ENCODE data around the gene NPAS4.
"Not testable (repeated sequence)": the region's sequence is repeated elsewhere in the genome, so short reads cannot be mapped to it uniquely, and the experiment has no call there.

DNA sequence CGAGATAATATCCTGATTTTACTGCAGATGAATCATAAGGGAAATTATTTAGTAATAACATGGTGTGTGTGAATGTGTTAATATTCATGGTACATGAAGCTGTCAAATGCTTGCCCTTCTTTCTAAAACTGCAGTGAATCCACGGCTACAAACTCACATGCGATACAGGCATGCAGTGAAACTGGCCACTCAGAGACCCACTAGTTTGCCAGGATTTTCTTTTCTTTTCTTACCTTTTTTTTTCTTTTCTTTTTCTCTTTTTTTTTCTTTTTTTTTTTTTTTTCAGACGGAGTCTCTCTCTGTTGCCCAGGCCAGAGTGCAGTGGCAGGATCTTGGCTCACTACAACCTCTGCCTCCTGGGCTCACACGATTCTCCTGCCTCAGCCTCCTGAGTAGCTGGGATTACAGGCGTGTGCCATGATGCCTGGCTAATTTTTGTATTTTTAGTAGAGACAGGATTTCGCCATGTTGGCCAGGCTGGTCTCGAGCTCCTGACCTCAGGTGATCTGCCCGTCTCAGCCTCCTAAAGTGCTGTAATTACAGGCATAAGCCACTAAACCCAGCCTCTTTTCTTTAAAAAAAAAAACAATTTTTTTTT, 47.0 kb upstream of the NPAS4 start:
- TF ChIP-seq, protein P1, sequence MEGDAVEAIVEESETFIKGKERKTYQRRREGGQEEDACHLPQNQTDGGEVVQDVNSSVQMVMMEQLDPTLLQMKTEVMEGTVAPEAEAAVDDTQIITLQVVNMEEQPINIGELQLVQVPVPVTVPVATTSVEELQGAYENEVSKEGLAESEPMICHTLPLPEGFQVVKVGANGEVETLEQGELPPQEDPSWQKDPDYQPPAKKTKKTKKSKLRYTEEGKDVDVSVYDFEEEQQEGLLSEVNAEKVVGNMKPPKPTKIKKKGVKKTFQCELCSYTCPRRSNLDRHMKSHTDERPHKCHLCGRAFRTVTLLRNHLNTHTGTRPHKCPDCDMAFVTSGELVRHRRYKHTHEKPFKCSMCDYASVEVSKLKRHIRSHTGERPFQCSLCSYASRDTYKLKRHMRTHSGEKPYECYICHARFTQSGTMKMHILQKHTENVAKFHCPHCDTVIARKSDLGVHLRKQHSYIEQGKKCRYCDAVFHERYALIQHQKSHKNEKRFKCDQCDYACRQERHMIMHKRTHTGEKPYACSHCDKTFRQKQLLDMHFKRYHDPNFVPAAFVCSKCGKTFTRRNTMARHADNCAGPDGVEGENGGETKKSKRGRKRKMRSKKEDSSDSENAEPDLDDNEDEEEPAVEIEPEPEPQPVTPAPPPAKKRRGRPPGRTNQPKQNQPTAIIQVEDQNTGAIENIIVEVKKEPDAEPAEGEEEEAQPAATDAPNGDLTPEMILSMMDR (IDR thresholded peaks at IDR 0.05): not testable (repeated sequence)
- not testable (repeated sequence) for TF ChIP-seq POLR2A (IDR thresholded peaks at IDR 0.05)

Measured in heart left ventricle (tissue), 13 donors.